Measurements from ENCODE around the gene CDH23. TPM values are rescaled to one million over a fixed set of nuclear protein-coding genes. Genes with fewer than 3 reads are reported as not detected.

Gene CDH23
- total and polyA plus RNA-seq, 9 of the 15 experiments (the other 6 are each of a cell fraction or from before 2014, with no cell fraction given): 0.18 to 1.2 (median 0.47) TPM

DNA sequence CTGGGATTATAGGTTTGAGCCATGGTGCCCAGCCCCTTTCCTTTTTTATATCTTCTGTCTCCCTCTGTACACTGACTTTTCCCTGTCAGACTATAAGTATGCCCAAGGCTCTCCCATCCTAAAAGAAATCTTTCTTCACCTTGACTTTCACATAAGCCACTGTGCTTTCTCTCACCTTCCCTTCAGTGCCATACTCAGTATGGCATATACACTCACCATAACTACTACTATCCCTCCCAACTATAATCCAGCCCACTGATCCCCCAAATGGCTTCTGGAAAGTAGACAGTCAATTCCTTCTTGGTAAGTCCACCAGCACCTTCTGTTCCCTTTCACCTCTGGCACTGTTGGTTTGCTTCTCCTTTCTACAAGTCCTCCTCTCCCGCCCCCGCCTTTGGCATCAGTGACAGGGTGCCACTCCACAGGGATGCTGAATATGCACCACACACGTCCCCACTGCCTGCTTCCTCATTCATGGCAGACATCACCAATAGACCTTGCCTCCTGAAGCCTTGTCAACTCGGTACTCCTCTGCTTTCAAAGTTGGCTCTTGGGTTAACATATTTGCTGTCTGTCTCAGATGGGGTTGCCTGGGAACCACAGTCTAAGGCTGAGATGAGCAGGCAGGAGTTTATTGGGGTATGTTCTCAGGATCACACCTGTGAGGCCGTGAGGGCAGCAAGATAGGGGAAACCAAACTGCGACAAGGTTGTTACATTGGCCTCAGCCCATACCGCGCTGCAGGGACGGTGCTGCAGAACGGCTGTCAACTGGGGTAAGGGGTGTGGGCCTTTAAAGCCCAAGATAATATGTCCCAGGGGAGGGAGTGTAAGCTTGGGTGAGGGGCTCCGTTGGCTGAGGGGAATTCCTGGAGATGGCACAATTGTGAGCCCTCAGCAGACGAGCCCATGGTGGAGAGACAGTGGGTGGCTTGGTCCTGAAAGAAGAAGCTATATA is 461.5 kb downstream of the CDH23 start (continued):
- TF ChIP-seq, protein P1, sequence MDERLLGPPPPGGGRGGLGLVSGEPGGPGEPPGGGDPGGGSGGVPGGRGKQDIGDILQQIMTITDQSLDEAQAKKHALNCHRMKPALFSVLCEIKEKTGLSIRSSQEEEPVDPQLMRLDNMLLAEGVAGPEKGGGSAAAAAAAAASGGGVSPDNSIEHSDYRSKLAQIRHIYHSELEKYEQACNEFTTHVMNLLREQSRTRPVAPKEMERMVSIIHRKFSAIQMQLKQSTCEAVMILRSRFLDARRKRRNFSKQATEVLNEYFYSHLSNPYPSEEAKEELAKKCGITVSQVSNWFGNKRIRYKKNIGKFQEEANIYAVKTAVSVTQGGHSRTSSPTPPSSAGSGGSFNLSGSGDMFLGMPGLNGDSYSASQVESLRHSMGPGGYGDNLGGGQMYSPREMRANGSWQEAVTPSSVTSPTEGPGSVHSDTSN (CRISPR knock-in tag; IDR thresholded peaks at IDR 0.05; ENCODE audit: low read depth): no peak
- TF ChIP-seq, protein P1 (tag; conservative IDR thresholded peaks at IDR 0.05; ENCODE audit: low read depth): no peak
- TF ChIP-seq ZNF282 (CRISPR knock-in tag; IDR thresholded peaks at IDR 0.05): 0 out of 2 replicates have a peak, but pooled peaks have one; percentile 33
- TF ChIP-seq, protein P2, sequence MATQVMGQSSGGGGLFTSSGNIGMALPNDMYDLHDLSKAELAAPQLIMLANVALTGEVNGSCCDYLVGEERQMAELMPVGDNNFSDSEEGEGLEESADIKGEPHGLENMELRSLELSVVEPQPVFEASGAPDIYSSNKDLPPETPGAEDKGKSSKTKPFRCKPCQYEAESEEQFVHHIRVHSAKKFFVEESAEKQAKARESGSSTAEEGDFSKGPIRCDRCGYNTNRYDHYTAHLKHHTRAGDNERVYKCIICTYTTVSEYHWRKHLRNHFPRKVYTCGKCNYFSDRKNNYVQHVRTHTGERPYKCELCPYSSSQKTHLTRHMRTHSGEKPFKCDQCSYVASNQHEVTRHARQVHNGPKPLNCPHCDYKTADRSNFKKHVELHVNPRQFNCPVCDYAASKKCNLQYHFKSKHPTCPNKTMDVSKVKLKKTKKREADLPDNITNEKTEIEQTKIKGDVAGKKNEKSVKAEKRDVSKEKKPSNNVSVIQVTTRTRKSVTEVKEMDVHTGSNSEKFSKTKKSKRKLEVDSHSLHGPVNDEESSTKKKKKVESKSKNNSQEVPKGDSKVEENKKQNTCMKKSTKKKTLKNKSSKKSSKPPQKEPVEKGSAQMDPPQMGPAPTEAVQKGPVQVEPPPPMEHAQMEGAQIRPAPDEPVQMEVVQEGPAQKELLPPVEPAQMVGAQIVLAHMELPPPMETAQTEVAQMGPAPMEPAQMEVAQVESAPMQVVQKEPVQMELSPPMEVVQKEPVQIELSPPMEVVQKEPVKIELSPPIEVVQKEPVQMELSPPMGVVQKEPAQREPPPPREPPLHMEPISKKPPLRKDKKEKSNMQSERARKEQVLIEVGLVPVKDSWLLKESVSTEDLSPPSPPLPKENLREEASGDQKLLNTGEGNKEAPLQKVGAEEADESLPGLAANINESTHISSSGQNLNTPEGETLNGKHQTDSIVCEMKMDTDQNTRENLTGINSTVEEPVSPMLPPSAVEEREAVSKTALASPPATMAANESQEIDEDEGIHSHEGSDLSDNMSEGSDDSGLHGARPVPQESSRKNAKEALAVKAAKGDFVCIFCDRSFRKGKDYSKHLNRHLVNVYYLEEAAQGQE (IDR thresholded peaks at IDR 0.05; ENCODE audit: borderline replicate concordance): 0 out of 2 replicates have a peak, but pooled peaks have one; percentile 17
- TF ChIP-seq, protein P2 (CRISPR knock-in tag; IDR thresholded peaks at IDR 0.05; ENCODE audit: low read depth): no peak
- TF ChIP-seq, protein P3, sequence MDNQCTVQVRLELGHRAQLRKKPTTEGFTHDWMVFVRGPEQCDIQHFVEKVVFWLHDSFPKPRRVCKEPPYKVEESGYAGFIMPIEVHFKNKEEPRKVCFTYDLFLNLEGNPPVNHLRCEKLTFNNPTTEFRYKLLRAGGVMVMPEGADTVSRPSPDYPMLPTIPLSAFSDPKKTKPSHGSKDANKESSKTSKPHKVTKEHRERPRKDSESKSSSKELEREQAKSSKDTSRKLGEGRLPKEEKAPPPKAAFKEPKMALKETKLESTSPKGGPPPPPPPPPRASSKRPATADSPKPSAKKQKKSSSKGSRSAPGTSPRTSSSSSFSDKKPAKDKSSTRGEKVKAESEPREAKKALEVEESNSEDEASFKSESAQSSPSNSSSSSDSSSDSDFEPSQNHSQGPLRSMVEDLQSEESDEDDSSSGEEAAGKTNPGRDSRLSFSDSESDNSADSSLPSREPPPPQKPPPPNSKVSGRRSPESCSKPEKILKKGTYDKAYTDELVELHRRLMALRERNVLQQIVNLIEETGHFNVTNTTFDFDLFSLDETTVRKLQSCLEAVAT (IDR thresholded peaks at IDR 0.05): peak in 1 of 2 experiments; percentile 96; a peak in 2 of 4 replicates
- TF ChIP-seq, protein P4, sequence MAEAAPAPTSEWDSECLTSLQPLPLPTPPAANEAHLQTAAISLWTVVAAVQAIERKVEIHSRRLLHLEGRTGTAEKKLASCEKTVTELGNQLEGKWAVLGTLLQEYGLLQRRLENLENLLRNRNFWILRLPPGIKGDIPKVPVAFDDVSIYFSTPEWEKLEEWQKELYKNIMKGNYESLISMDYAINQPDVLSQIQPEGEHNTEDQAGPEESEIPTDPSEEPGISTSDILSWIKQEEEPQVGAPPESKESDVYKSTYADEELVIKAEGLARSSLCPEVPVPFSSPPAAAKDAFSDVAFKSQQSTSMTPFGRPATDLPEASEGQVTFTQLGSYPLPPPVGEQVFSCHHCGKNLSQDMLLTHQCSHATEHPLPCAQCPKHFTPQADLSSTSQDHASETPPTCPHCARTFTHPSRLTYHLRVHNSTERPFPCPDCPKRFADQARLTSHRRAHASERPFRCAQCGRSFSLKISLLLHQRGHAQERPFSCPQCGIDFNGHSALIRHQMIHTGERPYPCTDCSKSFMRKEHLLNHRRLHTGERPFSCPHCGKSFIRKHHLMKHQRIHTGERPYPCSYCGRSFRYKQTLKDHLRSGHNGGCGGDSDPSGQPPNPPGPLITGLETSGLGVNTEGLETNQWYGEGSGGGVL (CRISPR knock-in tag; IDR thresholded peaks at IDR 0.05): no peak
- TF ChIP-seq, protein P5, sequence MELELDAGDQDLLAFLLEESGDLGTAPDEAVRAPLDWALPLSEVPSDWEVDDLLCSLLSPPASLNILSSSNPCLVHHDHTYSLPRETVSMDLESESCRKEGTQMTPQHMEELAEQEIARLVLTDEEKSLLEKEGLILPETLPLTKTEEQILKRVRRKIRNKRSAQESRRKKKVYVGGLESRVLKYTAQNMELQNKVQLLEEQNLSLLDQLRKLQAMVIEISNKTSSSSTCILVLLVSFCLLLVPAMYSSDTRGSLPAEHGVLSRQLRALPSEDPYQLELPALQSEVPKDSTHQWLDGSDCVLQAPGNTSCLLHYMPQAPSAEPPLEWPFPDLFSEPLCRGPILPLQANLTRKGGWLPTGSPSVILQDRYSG (tag; conservative IDR thresholded peaks at IDR 0.05; ENCODE audit: low read depth): no peak
- TF ChIP-seq SIX5 (IDR thresholded peaks at IDR 0.05; ENCODE audit: borderline replicate concordance in 1 of 2, insufficient read depth in 1 of 2, low read depth in 1 of 2, low read length in 2 of 2): no peak
